Occipital lobe (tissue), 1 donor: ENCODE data around the gene LMOD2. TPM values are rescaled to one million over a fixed set of nuclear protein-coding genes. Genes with fewer than 3 reads are reported as not detected.

Experiments
- total RNA-seq: library from RNA; depleted of rRNA; stranded (reverse); fragments of >200 nt; gene quantifications from one replicate; pipeline ENCODE4 v1.2.3, GENCODE V29; 2014

Gene LMOD2
- total RNA-seq, 1 donor from 2014 or later = not detected

Other genes with a start within 250 kb of the LMOD2 start
- gene IQUB, start 121.3 kb upstream of the LMOD2 start, total RNA-seq = 3.4 TPM
- gene NDUFA5, start 98.0 kb upstream of the LMOD2 start, total RNA-seq = 154 TPM
- not detected for gene ASB15, start 54.0 kb upstream of the LMOD2 start, total RNA-seq
- gene WASL, start 93.1 kb downstream of the LMOD2 start, total RNA-seq = 24.3 TPM
- gene HYAL4, start 189.3 kb downstream of the LMOD2 start, total RNA-seq = not detected